GM18909 (cell line): Measurements from ENCODE around the gene RFC2.
"Not testable (repeated sequence)": the region's sequence is repeated elsewhere in the genome, so short reads cannot be mapped to it uniquely, and the experiment has no call there.

Experiments used
- ATAC-seq: cut with Tn5 transposase; IDR thresholded peaks from one replicate; pipeline ENCODE4 v1.9.1; 2021; ENCODE audit warnings: mild to moderate bottlenecking; ENCODE audit not compliant: unreplicated experiment, poor library complexity

The RFC2 gene

GRCh38 chr7:74253331-74253730 is 868 bp downstream of the RFC2 start:
- no peak for ATAC-seq

GRCh38 chr7:74252893-74253292 is 1.3 kb downstream of the RFC2 start:
- no peak for ATAC-seq

- ATAC-seq: not testable (repeated sequence)
Observed at GRCh38 chr7:74249058-74249457, 5.1 kb downstream of the RFC2 start.

- ATAC-seq: no peak
Observed at GRCh38 chr7:74248156-74248555, 6.0 kb downstream of the RFC2 start.

- no peak for ATAC-seq
Observed at GRCh38 chr7:74246497-74246896, 7.7 kb downstream of the RFC2 start.

GRCh38 chr7:74242122-74242443 is 12.1 kb downstream of the RFC2 start:
- no peak for ATAC-seq

- ATAC-seq: no peak
Observed at GRCh38 chr7:74240482-74240881, 13.7 kb downstream of the RFC2 start.

GRCh38 chr7:74236284-74236683 is 17.9 kb downstream of the RFC2 start:
- no peak for ATAC-seq

GRCh38 chr7:74235518-74236268 is 18.5 kb downstream of the RFC2 start:
- ATAC-seq: no peak

- no peak for ATAC-seq
Observed at GRCh38 chr7:74233655-74234285, 20.4 kb downstream of the RFC2 start.

- peak; percentile 65 for ATAC-seq
Observed at GRCh38 chr7:74231232-74231590, 23.0 kb downstream of the RFC2 start.

GRCh38 chr7:74230446-74231231 is 23.6 kb downstream of the RFC2 start:
- ATAC-seq: peak; percentile 36

GRCh38 chr7:74228951-74229900 is 25.0 kb downstream of the RFC2 start:
- ATAC-seq: no peak

- no peak for ATAC-seq
Observed at GRCh38 chr7:74226633-74227032, 27.6 kb downstream of the RFC2 start.

GRCh38 chr7:74225400-74225799 is 28.8 kb downstream of the RFC2 start:
- no peak for ATAC-seq

GRCh38 chr7:74224907-74225306 is 29.3 kb downstream of the RFC2 start:
- not testable (repeated sequence) for ATAC-seq

- no peak for ATAC-seq
Observed at GRCh38 chr7:74224511-74224832, 29.7 kb downstream of the RFC2 start.

- ATAC-seq: no peak
Observed at GRCh38 chr7:74223711-74224510, 30.3 kb downstream of the RFC2 start.

- no peak for ATAC-seq
Observed at GRCh38 chr7:74222851-74223710, 31.1 kb downstream of the RFC2 start.
